Hematopoietic multipotent progenitor cell (in vitro differentiated cells): Measurements from ENCODE around the gene SCGB1D4. TPM values are rescaled to one million over a fixed set of nuclear protein-coding genes. Genes with fewer than 3 reads are reported as not detected.
"Not testable (repeated sequence)": the region's sequence is repeated elsewhere in the genome, so short reads cannot be mapped to it uniquely, and the experiment has no call there.

Experiments
- DNase-seq, 3 donors: peaks; one replicate each; pipeline ENCODE4 v3.0.0-alpha.2; 2011 to 2015; ENCODE audit warnings: low read depth in 2 of 3, low spot score in 2 of 3
- total RNA-seq: library from RNA; depleted of rRNA; stranded (reverse); fragments of >200 nt; gene quantifications from one replicate; pipeline ENCODE4 v1.2.3, GENCODE V29; 2012

Gene SCGB1D4
- total RNA-seq = not detected

DNA sequence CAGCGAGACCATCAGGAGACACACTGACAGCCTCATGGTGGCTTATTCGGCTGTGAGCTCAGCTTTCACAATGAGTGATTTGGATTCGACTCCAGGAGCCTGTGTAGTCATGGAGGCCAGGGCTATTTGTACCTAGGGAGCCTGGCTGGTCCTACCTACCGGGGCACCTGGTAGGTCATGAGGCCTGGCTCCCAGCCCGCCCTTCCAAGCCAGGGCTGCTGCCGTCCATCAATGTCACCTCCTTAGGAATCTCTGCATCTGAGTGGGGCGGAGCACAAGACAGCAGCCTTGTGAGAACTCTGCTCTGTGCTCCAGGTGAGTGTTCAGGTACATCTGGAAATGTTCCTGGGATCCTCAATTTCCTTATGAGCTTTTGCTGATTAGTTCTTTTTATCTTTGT lies at the start of gene SCGB1D4:
SCGB1D4 (minus strand) TSS at position 101 of the 400 bp plus-strand sequence; CDS start at position 36, 65 bp downstream.
- no peak for DNase-seq

GRCh38 chr11:62345861-62346260 lies 47.0 kb upstream of the SCGB1D4 start:
- DNase-seq = no peak

- peak in 1 of 3 donors; percentile 62 for DNase-seq
These were observed 45.3 kb upstream of the SCGB1D4 start for GRCh38 chr11:62344210-62344609.

GRCh38 chr11:62343646-62344190 lies 44.8 kb upstream of the SCGB1D4 start:
- not testable (repeated sequence) for DNase-seq

DNA sequence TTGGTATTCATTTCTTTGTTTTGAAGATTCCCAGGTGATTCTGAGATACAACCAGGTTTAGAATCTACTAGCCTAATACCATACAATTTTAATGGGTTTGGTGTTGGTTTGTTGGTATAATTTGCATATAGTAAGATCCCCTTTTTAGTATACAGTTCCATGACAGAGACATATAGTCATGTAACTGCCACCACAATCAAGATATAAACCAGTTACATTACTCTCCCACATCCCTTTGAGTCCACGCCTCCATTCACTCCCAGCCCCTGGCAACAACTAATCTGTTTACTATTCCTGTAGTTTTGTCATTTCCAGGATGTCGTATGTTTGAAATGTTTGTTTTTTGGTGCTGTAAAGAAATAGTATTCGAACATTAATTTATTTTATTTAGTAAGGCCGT lies 42.7 kb upstream of the SCGB1D4 start:
- DNase-seq = peak in 1 of 3 donors; percentile 13

DNA sequence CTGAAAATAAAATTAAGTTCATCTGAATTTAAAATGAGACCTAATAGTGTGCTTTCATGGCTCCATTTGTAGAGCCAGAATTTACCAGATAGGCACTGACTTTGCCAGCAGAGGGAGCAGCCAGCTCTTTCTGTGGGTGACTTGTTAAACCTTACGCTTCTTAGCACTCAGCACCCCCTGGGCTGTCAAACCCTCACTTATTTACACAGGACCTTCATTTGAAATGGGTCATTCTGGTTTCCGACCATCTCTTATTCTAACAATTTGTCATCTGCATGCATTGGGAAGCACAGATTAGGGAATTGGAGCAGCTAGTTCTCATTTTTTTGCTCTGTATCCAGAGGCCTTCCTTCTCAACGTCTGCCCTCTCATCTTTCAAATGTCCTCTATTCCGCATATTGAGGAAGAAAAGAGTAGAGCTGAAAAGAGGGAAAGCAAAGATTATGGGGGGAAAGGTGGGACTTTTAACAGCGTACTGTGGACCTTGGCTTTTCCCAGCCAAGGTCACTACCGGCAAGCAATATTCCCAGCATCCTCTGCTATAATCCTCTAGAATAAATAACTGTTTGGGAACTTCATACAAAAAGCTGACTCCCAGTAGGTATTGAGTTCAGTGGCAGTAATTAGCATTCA lies 41.5 kb upstream of the SCGB1D4 start:
- peak; percentile 23 to 82 (median 66) for DNase-seq

DNA sequence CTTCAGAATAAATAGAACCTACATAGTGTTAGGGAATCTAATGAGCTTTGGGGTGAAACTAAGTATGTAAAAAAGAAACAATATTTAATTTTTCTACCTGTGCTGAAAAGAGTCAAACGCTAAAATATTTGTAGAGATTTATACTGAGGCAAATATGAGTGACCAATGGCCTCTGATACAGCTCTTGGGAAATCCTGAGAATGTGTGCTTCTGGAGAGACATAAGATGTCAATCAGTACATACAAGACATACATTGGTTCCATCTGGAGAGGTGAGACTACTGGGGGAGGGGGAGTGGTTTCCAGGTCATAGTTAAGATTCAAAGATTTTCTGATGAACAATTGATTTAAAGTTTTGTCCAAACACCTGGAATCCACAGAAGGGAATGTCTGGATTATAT lies 39.3 kb upstream of the SCGB1D4 start:
- DNase-seq = no peak

- peak; percentile 53 to 71 (median 66) for DNase-seq
These were observed 38.7 kb upstream of the SCGB1D4 start, which contains the start of gene ASRGL1 for GRCh38 chr11:62337303-62338181. TSS of gene ASRGL1 (plus strand) at chr11:62337448. CDS start at chr11:62337978, 530 bp downstream.

GRCh38 chr11:62336949-62337302 lies 38.1 kb upstream of the SCGB1D4 start:
- not testable (repeated sequence) for DNase-seq

GRCh38 chr11:62333768-62334167 lies 34.9 kb upstream of the SCGB1D4 start:
- DNase-seq = no peak

DNA sequence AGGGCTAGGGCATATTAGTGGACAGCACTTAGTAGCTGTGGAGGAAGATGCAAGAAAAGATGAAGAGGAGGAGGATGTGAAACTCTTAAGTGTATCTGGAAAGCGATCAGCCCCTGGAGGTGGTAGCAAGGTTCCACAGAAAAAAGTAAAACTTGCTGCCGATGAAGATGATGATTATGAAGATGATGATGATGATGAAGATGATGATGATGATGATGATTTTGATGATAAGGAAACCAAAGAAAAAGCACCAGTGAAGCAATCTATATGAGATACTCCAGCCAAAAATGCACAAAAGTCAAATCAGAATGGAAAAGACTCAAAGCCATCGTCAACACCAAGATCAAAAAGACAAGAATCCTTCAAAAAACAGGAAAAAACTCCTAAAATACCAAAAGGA lies 32.4 kb upstream of the SCGB1D4 start:
- DNase-seq = not testable (repeated sequence)

DNA sequence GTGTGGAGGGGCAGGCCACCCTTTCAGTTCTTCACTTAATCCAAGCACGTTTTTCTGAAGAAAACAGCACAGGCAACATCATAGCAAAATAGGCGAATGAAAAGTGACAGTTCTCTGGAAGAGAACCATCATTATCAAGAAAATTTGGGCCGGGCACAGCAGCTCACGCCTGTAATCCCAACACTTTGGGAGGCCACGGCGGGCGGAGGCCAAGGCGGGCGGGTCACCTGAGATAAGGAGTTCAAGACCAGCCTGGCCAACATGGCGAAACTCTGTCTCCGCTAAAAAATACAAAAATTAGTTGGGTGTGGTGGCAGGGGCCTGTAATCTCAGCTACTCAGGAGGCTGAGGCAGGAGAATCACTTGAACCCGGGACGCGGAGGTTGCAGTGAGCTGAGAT lies 28.7 kb upstream of the SCGB1D4 start:
- not testable (repeated sequence) for DNase-seq

DNA sequence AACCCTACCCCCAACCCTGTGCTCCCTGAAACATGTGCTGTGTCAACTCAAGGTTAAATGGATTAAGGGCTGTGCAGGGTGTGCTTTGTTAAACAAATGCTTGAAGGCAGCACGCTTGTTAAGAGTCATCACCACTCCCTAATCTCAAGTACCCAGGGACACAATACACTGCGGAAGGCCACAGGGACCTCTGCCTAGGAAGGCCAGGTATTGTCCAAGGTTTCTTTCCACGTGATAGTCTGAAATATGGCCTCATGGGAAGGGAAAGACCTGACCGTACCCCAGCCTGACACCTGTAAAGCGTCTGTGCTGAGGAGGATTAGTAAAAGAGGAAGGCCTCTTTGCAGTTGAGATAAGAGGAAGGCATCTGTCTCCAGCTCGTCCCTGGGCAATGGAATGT lies 27.8 kb upstream of the SCGB1D4 start:
- DNase-seq = not testable (repeated sequence)

GRCh38 chr11:62325781-62326180 lies 26.9 kb upstream of the SCGB1D4 start:
- DNase-seq = not testable (repeated sequence)

- DNase-seq = peak; percentile 32 to 81 (median 62)
These were observed 26.1 kb upstream of the SCGB1D4 start for GRCh38 chr11:62324731-62325556.

GRCh38 chr11:62322524-62322923 lies 23.6 kb upstream of the SCGB1D4 start:
- no peak for DNase-seq

GRCh38 chr11:62315431-62315830 lies 16.6 kb upstream of the SCGB1D4 start:
- no peak for DNase-seq

DNA sequence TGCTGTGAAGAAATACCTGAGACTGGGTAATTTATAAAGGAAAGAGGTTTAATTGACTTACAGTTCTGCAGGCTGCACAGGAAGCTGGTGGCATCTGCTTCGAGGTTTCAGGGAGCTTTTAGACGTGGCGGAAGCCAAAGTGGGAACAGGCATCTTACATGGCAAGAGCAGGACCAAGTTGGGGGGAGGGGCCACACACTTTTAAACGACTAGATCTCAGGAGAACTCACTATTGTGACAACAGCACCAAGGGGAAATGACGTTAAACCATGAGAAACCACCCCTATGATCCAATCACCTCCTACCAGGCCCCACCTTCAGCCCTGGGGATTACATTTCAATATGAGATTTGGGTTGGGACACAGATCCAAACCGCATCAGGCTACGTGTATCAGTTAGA lies 11.1 kb upstream of the SCGB1D4 start:
- DNase-seq = peak in 2 of 3 donors; percentile 25 to 70

DNA sequence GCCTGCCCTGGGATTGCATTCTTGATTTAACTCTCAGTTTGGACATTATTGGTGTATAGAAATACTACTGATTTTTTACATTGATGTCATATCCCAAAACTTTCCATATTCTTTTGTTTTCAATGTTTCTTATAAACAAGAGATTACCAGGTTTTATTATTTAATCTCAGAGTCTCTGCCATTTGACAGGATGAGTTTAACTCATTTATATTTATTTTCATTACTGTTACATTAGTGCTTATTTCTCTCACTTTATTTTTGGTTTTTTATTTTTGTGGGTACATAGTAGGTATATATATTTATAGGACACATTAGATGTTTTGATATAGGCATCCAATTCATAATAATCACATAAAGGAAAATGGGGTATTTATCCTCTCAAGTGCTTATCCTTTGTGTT lies 9.1 kb upstream of the SCGB1D4 start:
- no peak for DNase-seq

DNA sequence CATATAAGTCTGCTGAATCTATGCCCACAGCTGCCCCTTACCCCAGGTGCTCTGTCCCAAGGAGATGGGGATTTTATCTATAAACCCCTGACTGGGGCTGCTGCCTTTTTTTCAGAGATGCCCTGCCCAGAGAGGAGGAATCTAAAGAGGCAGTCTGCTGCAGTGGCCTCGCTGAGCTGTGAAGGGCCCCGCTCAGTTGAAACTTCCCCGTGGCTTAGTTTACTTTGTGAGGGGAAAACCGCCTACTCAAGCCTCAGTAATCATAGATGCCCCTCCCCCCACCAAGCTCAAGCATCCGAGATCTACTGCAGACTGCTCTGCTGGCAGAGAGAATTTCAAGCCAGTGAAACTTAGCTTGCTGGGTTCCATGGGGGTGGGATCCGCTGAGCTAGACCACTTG lies 7.4 kb upstream of the SCGB1D4 start:
- no peak for DNase-seq

GRCh38 chr11:62295504-62295903 lies 3.4 kb downstream of the SCGB1D4 start:
- peak in 2 of 3 donors; percentile 7 to 47 for DNase-seq
